HepG2 (cell line): ENCODE data around the gene IGSF5. TPM values are rescaled to one million over a fixed set of nuclear protein-coding genes. Genes with fewer than 3 reads are reported as not detected.

Experiments
- ATAC-seq: fragments of 200-7000 bp; cut with Tn5 transposase; 3 replicates; pipeline ENCODE4 v1.9.1; 2020; ENCODE audit warnings: mild to moderate bottlenecking, moderate library complexity
- BruUV-seq: library from RNA; stranded (reverse); fragments of 400-500 nt; replicated peaks from 2 replicates; lab custom pipeline; 2021; lab: Mats Ljungman, UMichigan
- CTCF ChIA-PET: fragments of 300-600 bp; formaldehyde crosslinking; extraction: SDS; loops from one replicate; lab custom pipeline; 2021; ENCODE audit warnings: low total read pairs, inconsistent platforms, low intra/inter-chr PET ratio; lab: Yijun Ruan, JAX
- POLR2A ChIA-PET: fragments of 350-600 bp; sonication (Branson Sonifier 250); formaldehyde crosslinking; loops from one replicate; lab custom pipeline; 2020; ENCODE audit warnings: antibody characterized with exemption, inconsistent platforms; lab: Yijun Ruan, JAX
- DNase-seq: peaks from one replicate; pipeline ENCODE4 v3.0.0-alpha.2; 2015; ENCODE audit warnings: low spot score
- FAIRE-seq: peaks from 3 replicates; lab custom pipeline; 2011; peaks lifted over from hg19 to GRCh38; lab: Jason Lieb, UNC
- H2AFZ ChIP-seq: one replicate; pipeline ENCODE4 v1.6.1; 2011; ENCODE audit warnings: low read length, inconsistent platforms
- H3K27ac ChIP-seq: fragments of 300-600 bp; 3 replicates; pipeline ENCODE4 v1.8.0; 2011; ENCODE audit warnings: mixed run types, mild to moderate bottlenecking, mixed read lengths, low read length, inconsistent platforms; ENCODE audit not compliant: insufficient read depth; ENCODE audit errors: extremely low read length
- H3K27me3 ChIP-seq, 2 experiments: fragments of 200-600 bp in 1 of 2; 2 replicates in 1 of 2; 3 replicates in 1 of 2; pipeline versions ENCODE4 v1.6.0 to v1.8.0; 2011; ENCODE audit warnings: low read length in 2 of 2, mild to moderate bottlenecking in 2 of 2, moderate library complexity in 2 of 2, inconsistent platforms in 1 of 2; ENCODE audit not compliant: insufficient read depth in 2 of 2, control insufficient read depth in 1 of 2
- H3K36me3 ChIP-seq, 2 experiments: fragments of 200-600 bp in 1 of 2; replicated peaks in 1 of 2; 2 replicates in 1 of 2; 3 replicates in 1 of 2; pipeline versions ENCODE4 v1.5.1 to v1.8.0; 2011; ENCODE audit warnings: low read length in 2 of 2, inconsistent platforms in 1 of 2; ENCODE audit not compliant: insufficient read depth in 2 of 2, control insufficient read depth in 1 of 2
- H3K4me1 ChIP-seq: 2 replicates; pipeline ENCODE4 v1.5.1; 2012; ENCODE audit warnings: low read length, inconsistent platforms; ENCODE audit not compliant: insufficient read depth
- H3K4me2 ChIP-seq: 2 replicates; pipeline ENCODE4 v1.6.0; 2011; ENCODE audit warnings: low read depth, low read length, inconsistent platforms
- H3K4me3 ChIP-seq, 3 experiments: fragments of 200-600 bp in 1 of 3; sonication (generic), shearing (Covaris generic) in 1 of 3; replicated peaks in 1 of 3; 2 replicates each; pipeline ENCODE4 v1.5.1; 2011 to 2016; ENCODE audit warnings: low read length in 3 of 3, inconsistent platforms in 2 of 3, low read depth in 2 of 3, mild to moderate bottlenecking in 2 of 3, control low read depth in 1 of 3, mixed read lengths in 1 of 3; ENCODE audit not compliant: insufficient read depth in 1 of 3
- H3K79me2 ChIP-seq: one replicate; pipeline ENCODE4 v1.6.1; 2011; ENCODE audit warnings: low read length, inconsistent platforms; ENCODE audit not compliant: insufficient read depth
- H3K9ac ChIP-seq: 2 replicates; pipeline ENCODE4 v1.6.0; 2011; ENCODE audit warnings: mild to moderate bottlenecking, low read depth, low read length, inconsistent platforms; ENCODE audit not compliant: insufficient read depth
- H3K9me3 ChIP-seq: 2 replicates; pipeline ENCODE4 v1.5.1; 2012; ENCODE audit warnings: mild to moderate bottlenecking, low read length
- H4K20me1 ChIP-seq: 2 replicates; pipeline ENCODE4 v1.6.0; 2011; ENCODE audit warnings: inconsistent platforms, mild to moderate bottlenecking, low read length, moderate library complexity; ENCODE audit not compliant: insufficient read depth
- E2F1 ChIP-seq: sonication (generic); formaldehyde crosslinking; IDR thresholded peaks from 2 replicates; pipeline ENCODE4 v1.5.0; 2020; ENCODE audit warnings: missing genetic modification reagents
- GATAD1 ChIP-seq: IDR thresholded peaks from 2 replicates; pipeline ENCODE4 v1.6.1; 2016; ENCODE audit warnings: missing genetic modification reagents, missing compliant biosample characterization
- MED1 ChIP-seq: sonication (generic); formaldehyde crosslinking; IDR thresholded peaks from 2 replicates; pipeline ENCODE4 v1.4.0; 2020; ENCODE audit warnings: missing genetic modification reagents
- MXD3 ChIP-seq: IDR thresholded peaks from 2 replicates; pipeline ENCODE4 v1.6.1; 2016; ENCODE audit warnings: mild to moderate bottlenecking, missing biosample characterization, missing genetic modification reagents
- NR1H2 ChIP-seq: sonication (generic); formaldehyde crosslinking; IDR thresholded peaks from 2 replicates; pipeline ENCODE4 v1.8.1; 2022; ENCODE audit warnings: low read depth, missing genetic modification reagents, borderline replicate concordance
- ZGPAT ChIP-seq: IDR thresholded peaks from 2 replicates; pipeline ENCODE4 v1.6.1; 2016; ENCODE audit warnings: mild to moderate bottlenecking
- ZNF782 ChIP-seq: sonication (generic); formaldehyde crosslinking; IDR thresholded peaks from 2 replicates; pipeline ENCODE4 v1.4.0; 2020; ENCODE audit warnings: missing genetic modification reagents, mild to moderate bottlenecking, borderline replicate concordance
- WGBS: methylation state at CpG from one replicate; pipeline ENCODE4 v1.1.6; 2017; ENCODE audit warnings: low lambda C conversion rate; 5-methylcytosine and 5-hydroxymethylcytosine counted together
- in situ Hi-C: cut with HindIII; loops from 2 replicates; pipeline ENCODE4 v1.10.0; 2017; ENCODE audit warnings: low pct_unique_long_range_greater_than_20kb; ENCODE audit not compliant: extremely low pct_ligation_motif_present
- intact Hi-C: fragments of 100-400 bp; cut with micrococcal nuclease; formaldehyde crosslinking; loops from one replicate; pipeline ENCODE4 v1.10.0; 2022; ENCODE audit not compliant: unreplicated experiment
- polyA plus RNA-seq, 8 experiments: library from polyadenylated mRNA; depleted of rRNA in 3 of 8; stranded (reverse) in 7 of 8; unstranded in 1 of 8; fragments of >200 nt; fragmentation: Illumina TruSeq in 4 of 8; extraction: Trizol in 4 of 8; gene quantifications; 2 replicates each; pipeline versions ENCODE4 v1.2.1 to v1.2.3, GENCODE V29; 2011 to 2016; ENCODE audit warnings: low read depth in 4 of 8, missing spikeins in 1 of 8, mixed read lengths in 1 of 8; ENCODE audit not compliant: insufficient read depth in 1 of 8
- total RNA-seq, 5 experiments: library from RNA; depleted of rRNA; stranded (reverse); fragments of >200 nt; fragmentation: Illumina TruSeq; extraction: Trizol; gene quantifications; 2 replicates each; pipeline ENCODE4 v1.2.3, GENCODE V29; 2016; ENCODE audit warnings: low read depth in 1 of 5

Gene IGSF5
- total and polyA plus RNA-seq, 2 of the 13 experiments (the other 11 are each of a cell fraction or from before 2014, with no cell fraction given) = not detected

- no peak for DNase-seq
- Histone ChIP-seq H3K9me3 (no peaks in the 10 kb centered on the region; the same call in 1 of the 2 replicates), H3K9ac (no peak overlapping the region), H2AFZ (no peak overlapping the region), H3K4me3 (no peak overlapping the region), H3K27me3 (no peaks in the 10 kb centered on the region), H3K4me1 (no peaks in the 10 kb centered on the region), H3K4me2 (no peak overlapping the region), H3K36me3 (no peaks in the 10 kb centered on the region), H4K20me1 (no peaks in the 10 kb centered on the region), H3K79me2 (no peaks in the 10 kb centered on the region), H3K27ac (no peak overlapping the region)
- WGBS = 0% methylated on average over 1 of the region's 1 CpG
- no peak for ATAC-seq
- ChIA-PET POLR2A (no interaction called here), CTCF (no interaction called here)
- intact Hi-C loops (no loop called here), in situ Hi-C loops (no loop called here)
- no peak for FAIRE-seq
- TF ChIP-seq MXD3 (CRISPR knock-in tag) (no peak), ZGPAT (CRISPR knock-in tag) (no peak)
- BruUV-seq = no TSS peak
Measured at GRCh38 chr21:39707316-39707715, 37.7 kb upstream of the IGSF5 start.

GRCh38 chr21:39710866-39711265 lies 34.1 kb upstream of the IGSF5 start:
- Histone ChIP-seq H3K79me2 (no peaks in the 10 kb centered on the region), H3K27me3 (no peaks in the 10 kb centered on the region; a peak in 1 of 5 replicates), H3K4me2 (no peak overlapping the region), H3K4me3 (no peak overlapping the region), H3K36me3 (no peaks in the 10 kb centered on the region), H3K9me3 (no peaks in the 10 kb centered on the region), H4K20me1 (no peaks in the 10 kb centered on the region), H3K4me1 (no peaks in the 10 kb centered on the region), H3K9ac (no peak overlapping the region), H3K27ac (no peak overlapping the region), H2AFZ (no peak overlapping the region)
- ChIA-PET CTCF (no interaction called here), POLR2A (no interaction called here)
- intact Hi-C loops = no loop called here
- no TSS peak for BruUV-seq
- no peak for FAIRE-seq
- WGBS = 69% methylated on average over 4 of the region's 8 CpGs
- in situ Hi-C loops = no loop called here
- no peak for TF ChIP-seq E2F1 (CRISPR knock-in tag)
- TF ChIP-seq ZNF782 = no peak
- TF ChIP-seq GATAD1 = no peak
- TF ChIP-seq MED1 (CRISPR knock-in tag) = no peak
- TF ChIP-seq NR1H2 (CRISPR knock-in tag) = no peak
- DNase-seq = no peak
- ATAC-seq = no peak
